ENCODE measurements around the gene UNG. TPM values are rescaled to one million over a fixed set of nuclear protein-coding genes. Genes with fewer than 3 reads are reported as not detected.
A peak's percentile ranks its signal among the peaks of the same experiment; 100 is the strongest.
"Not testable (repeated sequence)": the region's sequence is repeated elsewhere in the genome, so short reads cannot be mapped to it uniquely, and the experiment has no call there.

Gene UNG
- total RNA-seq, 1 experiment from 2014 or later: 30.5 TPM

- no peak overlapping the region for H3K4me3 ChIP-seq
- no peak for DNase-seq (ENCODE audit: low read depth in 1 of 2, low spot score in 2 of 2)
- no peaks in the 10 kb centered on the region for H3K27me3 ChIP-seq (replicated peaks)
- no peaks in the 10 kb centered on the region for H3K9me3 ChIP-seq (replicated peaks)
- H3K4me1 ChIP-seq (replicated peaks): no peaks in the 10 kb centered on the region
- no peaks in the 10 kb centered on the region for H3K36me3 ChIP-seq
- H3K27ac ChIP-seq: no peak overlapping the region
These were observed 42.4 kb downstream of the UNG start for GRCh38 chr12:109139791-109140190.

GRCh38 chr12:109140560-109140959 is 43.2 kb downstream of the UNG start:
- no peak for DNase-seq (ENCODE audit: low read depth in 1 of 2, low spot score in 2 of 2)
- Histone ChIP-seq H3K27me3 (replicated peaks) (no peaks in the 10 kb centered on the region), H3K36me3 (no peaks in the 10 kb centered on the region), H3K4me3 (no peak overlapping the region), H3K27ac (no peak overlapping the region), H3K4me1 (replicated peaks) (no peaks in the 10 kb centered on the region), H3K9me3 (replicated peaks) (no peaks in the 10 kb centered on the region)

- DNase-seq (ENCODE audit: low read depth in 1 of 2, low spot score in 2 of 2): no peak
- Histone ChIP-seq H3K9me3 (replicated peaks) (no peaks in the 10 kb centered on the region), H3K4me1 (replicated peaks) (no peaks in the 10 kb centered on the region), H3K27ac (no peak overlapping the region), H3K36me3 (no peaks in the 10 kb centered on the region), H3K27me3 (replicated peaks) (no peaks in the 10 kb centered on the region), H3K4me3 (no peak overlapping the region)
These were observed 46.8 kb downstream of the UNG start for GRCh38 chr12:109144224-109144623.

- not testable (repeated sequence) for H3K27ac ChIP-seq; H3K4me3 ChIP-seq; H3K9me3 ChIP-seq (replicated peaks); H3K27me3 ChIP-seq (replicated peaks); H3K4me1 ChIP-seq (replicated peaks); DNase-seq (ENCODE audit: low read depth in 1 of 2, low spot score in 2 of 2); H3K36me3 ChIP-seq
These were observed 49.7 kb downstream of the UNG start for GRCh38 chr12:109147126-109147525.

GRCh38 chr12:109147954-109148353 is 50.6 kb downstream of the UNG start:
- DNase-seq (ENCODE audit: low read depth in 1 of 2, low spot score in 2 of 2): no peak
- H3K27ac ChIP-seq: no peak overlapping the region

GRCh38 chr12:109150124-109150640 is 52.8 kb downstream of the UNG start:
- no peaks in the 10 kb centered on the region; the same call in 1 of the 2 replicates for H3K27me3 ChIP-seq (replicated peaks)
- no peaks in the 10 kb centered on the region for H3K36me3 ChIP-seq
- H3K27ac ChIP-seq: no peak overlapping the region
- DNase-seq (ENCODE audit: low read depth in 1 of 2, low spot score in 2 of 2): no peak
- H3K9me3 ChIP-seq (replicated peaks): no peaks in the 10 kb centered on the region
- H3K4me1 ChIP-seq (replicated peaks): peaks cover 11% of the 10 kb centered on the region
- H3K4me3 ChIP-seq: no peak overlapping the region

More at GRCh38 chr12:109147954-109148353, 50.6 kb downstream of the UNG start:
- Histone ChIP-seq H3K36me3 (no peaks in the 10 kb centered on the region), H3K9me3 (replicated peaks) (no peaks in the 10 kb centered on the region), H3K4me1 (replicated peaks) (no peaks in the 10 kb centered on the region), H3K27me3 (replicated peaks) (no peaks in the 10 kb centered on the region; the same call in 1 of the 2 replicates), H3K4me3 (no peak overlapping the region)

GRCh38 chr12:109151457-109151856 is 54.1 kb downstream of the UNG start:
- Histone ChIP-seq H3K9me3 (replicated peaks) (no peaks in the 10 kb centered on the region), H3K27me3 (replicated peaks) (no peaks in the 10 kb centered on the region; the same call in 1 of the 2 replicates), H3K36me3 (no peaks in the 10 kb centered on the region), H3K4me1 (replicated peaks) (peaks cover 12% of the 10 kb centered on the region), H3K27ac (no peak overlapping the region), H3K4me3 (no peak overlapping the region)
- DNase-seq (ENCODE audit: low read depth in 1 of 2, low spot score in 2 of 2): no peak

- DNase-seq (ENCODE audit: low read depth in 1 of 2, low spot score in 2 of 2): peak in 1 of 2 experiments; percentile 28
- no peak overlapping the region for H3K27ac ChIP-seq
- no peaks in the 10 kb centered on the region; the same call in 1 of the 2 replicates for H3K27me3 ChIP-seq (replicated peaks)
- peak overlapping the region; percentile 48 for H3K4me3 ChIP-seq
- peaks cover 12% of the 10 kb centered on the region for H3K4me1 ChIP-seq (replicated peaks)
- no peaks in the 10 kb centered on the region for H3K36me3 ChIP-seq
- H3K9me3 ChIP-seq (replicated peaks): no peaks in the 10 kb centered on the region
These were observed 56.5 kb downstream of the UNG start for GRCh38 chr12:109153821-109154441.

- H3K36me3 ChIP-seq: no peaks in the 10 kb centered on the region
- no peaks in the 10 kb centered on the region; the same call in 1 of the 2 replicates for H3K27me3 ChIP-seq (replicated peaks)
- peak overlapping the region; percentile 48 for H3K4me3 ChIP-seq
- peaks cover 12% of the 10 kb centered on the region for H3K4me1 ChIP-seq (replicated peaks)
- no peak overlapping the region for H3K27ac ChIP-seq
- no peaks in the 10 kb centered on the region for H3K9me3 ChIP-seq (replicated peaks)
- DNase-seq (ENCODE audit: low read depth in 1 of 2, low spot score in 2 of 2): peak; percentile 42 to 68
These were observed 57.3 kb downstream of the UNG start for GRCh38 chr12:109154451-109155438.

- Histone ChIP-seq H3K27me3 (replicated peaks) (no peaks in the 10 kb centered on the region; the same call in 1 of the 2 replicates), H3K27ac (no peak overlapping the region), H3K36me3 (no peaks in the 10 kb centered on the region), H3K4me3 (no peak overlapping the region), H3K4me1 (replicated peaks) (peaks cover 12% of the 10 kb centered on the region), H3K9me3 (replicated peaks) (no peaks in the 10 kb centered on the region)
- DNase-seq (ENCODE audit: low read depth in 1 of 2, low spot score in 2 of 2): no peak
These were observed 58.6 kb downstream of the UNG start for GRCh38 chr12:109156036-109156435.

GRCh38 chr12:109156586-109156985 is 59.2 kb downstream of the UNG start:
- no peak for DNase-seq (ENCODE audit: low read depth in 1 of 2, low spot score in 2 of 2)
- no peaks in the 10 kb centered on the region for H3K9me3 ChIP-seq (replicated peaks)

GRCh38 chr12:109157986-109158385 is 60.6 kb downstream of the UNG start:
- DNase-seq (ENCODE audit: low read depth in 1 of 2, low spot score in 2 of 2): no peak
- H3K9me3 ChIP-seq (replicated peaks): no peaks in the 10 kb centered on the region
- no peaks in the 10 kb centered on the region for H3K36me3 ChIP-seq
- peaks cover 12% of the 10 kb centered on the region for H3K4me1 ChIP-seq (replicated peaks)
- no peak overlapping the region for H3K27ac ChIP-seq
- no peak overlapping the region for H3K4me3 ChIP-seq
- no peaks in the 10 kb centered on the region for H3K27me3 ChIP-seq (replicated peaks)

More at GRCh38 chr12:109156586-109156985, 59.2 kb downstream of the UNG start:
- H3K27ac ChIP-seq: no peak overlapping the region
- no peak overlapping the region for H3K4me3 ChIP-seq
- H3K36me3 ChIP-seq: no peaks in the 10 kb centered on the region
- H3K4me1 ChIP-seq (replicated peaks): peaks cover 12% of the 10 kb centered on the region
- H3K27me3 ChIP-seq (replicated peaks): no peaks in the 10 kb centered on the region; the same call in 1 of the 2 replicates

GRCh38 chr12:109160433-109160832 is 63.0 kb downstream of the UNG start:
- Histone ChIP-seq H3K4me3 (no peak overlapping the region), H3K36me3 (no peaks in the 10 kb centered on the region), H3K27me3 (replicated peaks) (no peaks in the 10 kb centered on the region), H3K9me3 (replicated peaks) (no peaks in the 10 kb centered on the region), H3K4me1 (replicated peaks) (no peaks in the 10 kb centered on the region), H3K27ac (no peak overlapping the region)
- DNase-seq (ENCODE audit: low read depth in 1 of 2, low spot score in 2 of 2): no peak

All from SJSA1 (cell line).